A673 (cell line): ENCODE data around the gene FGFR1OP2. TPM values are rescaled to one million over a fixed set of nuclear protein-coding genes. Genes with fewer than 3 reads are reported as not detected.

Experiments used
- BruUV-seq: library from RNA; stranded (reverse); fragments of 400-500 nt; replicated peaks from 2 replicates; lab custom pipeline; 2021; lab: Mats Ljungman, UMichigan
- CTCF ChIA-PET: fragments of 300-600 bp; sonication (Branson Sonifier 250); formaldehyde crosslinking; loops from one replicate; lab custom pipeline; 2022; ENCODE audit warnings: antibody characterized with exemption; lab: Charles Lee
- POLR2A ChIA-PET: fragments of 300-600 bp; sonication (Branson Sonifier 250); formaldehyde crosslinking; loops from one replicate; lab custom pipeline; 2022; ENCODE audit warnings: antibody characterized with exemption; ENCODE audit not compliant: low non-redundant PET; lab: Charles Lee
- DNase-seq: peaks from one replicate; pipeline ENCODE4 v3.0.0-alpha.2; 2015; ENCODE audit warnings: low spot score
- H3K27ac ChIP-seq: fragments of 200-600 bp; sonication (generic); 2 replicates; pipeline ENCODE4 v1.5.1; 2016; ENCODE audit warnings: mixed run types, low read depth, mild to moderate bottlenecking, mixed read lengths, antibody characterized with exemption, low read length; ENCODE audit not compliant: poor library complexity, severe bottlenecking
- H3K27me3 ChIP-seq: fragments of 200-600 bp; sonication (generic); replicated peaks from 2 replicates; pipeline ENCODE4 v1.6.1; 2017; ENCODE audit warnings: mixed run types, low read depth, mild to moderate bottlenecking, mixed read lengths, antibody characterized with exemption, low read length; ENCODE audit not compliant: insufficient read depth, poor library complexity
- H3K36me3 ChIP-seq: fragments of 200-600 bp; sonication (generic); 2 replicates; pipeline ENCODE4 v1.6.1; 2016; ENCODE audit warnings: mixed run types, mild to moderate bottlenecking, mixed read lengths, antibody characterized with exemption, low read length; ENCODE audit not compliant: insufficient read depth, poor library complexity, severe bottlenecking
- H3K4me1 ChIP-seq: fragments of 200-600 bp; sonication (generic); 2 replicates; pipeline ENCODE4 v1.6.1; 2017; ENCODE audit warnings: mixed run types, mild to moderate bottlenecking, mixed read lengths, antibody characterized with exemption, low read length; ENCODE audit not compliant: insufficient read depth, poor library complexity, severe bottlenecking
- H3K4me3 ChIP-seq: fragments of 200-600 bp; sonication (generic); 2 replicates; pipeline ENCODE4 v1.5.1; 2016; ENCODE audit warnings: low read depth, mixed run types, mild to moderate bottlenecking, mixed read lengths, low read length; ENCODE audit not compliant: poor library complexity, severe bottlenecking
- H3K9me3 ChIP-seq: fragments of 200-600 bp; sonication (generic); 2 replicates; pipeline ENCODE4 v1.6.1; 2016; ENCODE audit warnings: mixed run types, low read depth, mild to moderate bottlenecking, mixed read lengths, antibody characterized with exemption, low read length; ENCODE audit not compliant: poor library complexity, severe bottlenecking
- CTCF ChIP-seq: fragments of 300-800, 200-600 bp; sonication (generic); conservative IDR thresholded peaks from 2 replicates; pipeline ENCODE4 v1.5.1; 2017; ENCODE audit warnings: low read depth, mild to moderate bottlenecking, antibody characterized with exemption, low read length, moderate library complexity, mixed read lengths
- EZH2 ChIP-seq: fragments of 200-600 bp; sonication (generic); IDR thresholded peaks from 2 replicates; pipeline ENCODE4 v1.6.1; 2017; ENCODE audit warnings: borderline replicate concordance, low read depth, mild to moderate bottlenecking, mixed read lengths, antibody characterized with exemption, low read length; ENCODE audit not compliant: poor library complexity, severe bottlenecking
- intact Hi-C: fragments of 100-400 bp; cut with micrococcal nuclease; formaldehyde crosslinking; loops from one replicate; pipeline ENCODE4 v1.10.0; 2022; ENCODE audit not compliant: unreplicated experiment
- total RNA-seq: library from RNA; stranded (reverse); gene quantifications from 2 replicates; pipeline ENCODE4 v1.2.3, GENCODE V29; 2021

FGFR1OP2 gene
- total RNA-seq, 1 experiment from 2014 or later: 40.3 TPM

DNA sequence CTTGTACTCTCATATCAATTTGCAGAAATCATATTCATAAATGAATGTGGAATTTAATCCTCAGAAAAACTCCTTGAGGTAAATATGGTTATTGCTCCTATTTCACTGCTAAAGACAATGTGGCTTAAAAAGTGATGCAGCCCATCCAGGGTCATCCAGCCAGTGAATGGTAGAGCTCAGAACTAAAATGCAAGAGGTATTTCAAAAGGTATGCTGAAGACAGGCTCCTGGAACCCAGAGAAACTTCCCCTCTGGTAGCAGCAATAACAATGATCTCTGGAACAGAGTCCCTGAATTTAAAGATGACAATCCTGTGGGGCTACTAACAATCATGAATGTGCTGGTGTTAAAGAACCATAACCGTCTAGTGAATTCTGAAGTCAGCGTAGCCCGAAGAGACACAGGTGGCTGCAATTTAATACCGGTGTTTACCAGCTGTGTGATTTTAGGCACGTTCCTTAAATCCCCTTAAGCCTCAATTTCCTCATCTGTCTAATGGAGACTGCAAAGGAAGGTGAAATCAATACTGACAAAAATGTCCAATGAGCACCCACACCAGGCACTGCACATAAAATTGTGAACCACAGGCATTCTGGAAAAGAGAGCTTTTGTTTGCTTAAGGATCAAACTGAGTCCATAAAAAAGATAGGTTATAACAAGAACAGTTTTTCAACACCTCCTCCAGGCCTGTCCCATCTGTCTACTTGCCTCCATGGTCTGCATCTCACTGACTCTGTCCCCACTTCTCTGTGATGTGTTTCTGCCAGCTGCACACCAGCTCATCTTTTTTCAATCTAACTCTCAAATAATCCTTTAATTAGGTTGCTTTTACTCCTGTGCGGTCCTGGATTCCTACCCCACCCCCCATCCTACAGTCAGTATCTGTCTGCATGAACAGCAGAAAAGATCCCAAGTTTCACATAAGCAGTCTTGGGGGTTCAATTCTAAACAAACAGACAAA, 65.4 kb downstream of the FGFR1OP2 start:
- Histone ChIP-seq H3K36me3 (no peaks in the 10 kb centered on the region), H3K9me3 (no peaks in the 10 kb centered on the region), H3K27me3 (no peaks in the 10 kb centered on the region), H3K27ac (peak overlapping the region; percentile 10), H3K4me3 (no peak overlapping the region), H3K4me1 (peaks cover 42% of the 10 kb centered on the region)
- POLR2A ChIA-PET: no interaction called here
- DNase-seq: peak; percentile 79
- no peak for TF ChIP-seq EZH2
- TF ChIP-seq CTCF: no peak
- CTCF ChIA-PET: interaction anchor here (0.6 to 0.9 kb wide), 2 partner anchors 12 to 22 kb away, joined by 3 to 7 read pairs; no protein-coding TSS in a partner anchor
- BruUV-seq: no TSS peak
- intact Hi-C loops: no loop called here

DNA sequence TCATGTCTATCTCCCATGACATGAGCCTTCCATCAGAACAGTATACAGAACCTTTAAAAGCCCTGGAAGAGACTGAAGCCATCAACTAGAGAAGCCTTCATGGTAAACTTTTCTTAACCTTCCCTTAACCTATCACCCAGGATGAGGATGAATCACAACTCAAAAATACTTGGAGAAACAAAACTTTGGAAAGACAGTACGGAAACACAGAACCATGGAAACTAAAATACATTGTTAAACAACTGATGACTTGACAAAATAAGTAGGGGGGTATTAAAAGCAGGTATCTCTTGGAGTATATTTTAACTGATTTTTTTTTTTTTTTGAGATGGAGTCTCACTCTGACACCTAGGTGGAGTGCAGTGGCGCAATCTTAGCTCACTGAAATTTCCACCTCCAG, 67.2 kb downstream of the FGFR1OP2 start:
- ChIA-PET CTCF (no interaction called here), POLR2A (no interaction called here)
- Histone ChIP-seq H3K36me3 (no peaks in the 10 kb centered on the region), H3K27me3 (no peaks in the 10 kb centered on the region), H3K27ac (no peak overlapping the region), H3K4me1 (peaks cover 42% of the 10 kb centered on the region), H3K9me3 (no peaks in the 10 kb centered on the region), H3K4me3 (no peak overlapping the region)
- no peak for TF ChIP-seq EZH2
- no peak for TF ChIP-seq CTCF
- no TSS peak for BruUV-seq
- intact Hi-C loops: no loop called here
- no peak for DNase-seq

DNA sequence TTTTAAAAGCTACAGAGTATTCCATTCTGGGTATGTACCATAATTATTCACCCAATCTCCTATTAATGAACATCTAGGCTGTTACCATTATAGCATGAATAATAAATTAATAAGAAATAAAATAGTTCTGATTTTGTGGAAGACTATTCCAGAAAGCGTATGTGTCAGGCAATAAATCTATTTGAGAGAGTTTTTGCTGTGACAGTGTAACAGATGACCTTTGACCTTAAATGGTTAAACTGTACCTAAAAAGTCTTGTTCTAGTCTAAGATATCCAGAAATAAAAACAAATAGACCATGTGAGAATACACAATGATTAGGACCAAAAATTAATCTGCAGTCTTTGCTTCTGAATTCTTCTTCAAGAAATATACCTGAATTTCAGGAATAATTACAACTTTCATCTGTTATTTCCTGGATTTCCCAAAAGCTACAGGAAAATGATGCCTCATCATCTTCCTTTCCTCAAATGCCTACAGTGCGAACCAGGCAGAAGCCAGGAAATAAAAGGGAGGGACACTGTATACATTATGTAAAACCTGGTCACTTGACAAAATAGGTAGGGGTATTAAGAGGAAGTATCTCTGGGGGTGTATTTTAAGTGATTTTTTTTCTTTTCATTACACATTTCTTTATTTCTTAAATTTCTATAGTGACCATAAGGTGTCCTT, 68.7 kb downstream of the FGFR1OP2 start:
- H3K27me3 ChIP-seq: no peaks in the 10 kb centered on the region
- no peak overlapping the region for H3K4me3 ChIP-seq
- CTCF ChIA-PET: no interaction called here
- no TSS peak for BruUV-seq
- H3K9me3 ChIP-seq: no peaks in the 10 kb centered on the region
- TF ChIP-seq CTCF (no peak), EZH2 (no peak)
- intact Hi-C loops: no loop called here
- H3K4me1 ChIP-seq: peaks cover 28% of the 10 kb centered on the region
- H3K27ac ChIP-seq: no peak overlapping the region
- no peaks in the 10 kb centered on the region for H3K36me3 ChIP-seq
- DNase-seq: no peak
- POLR2A ChIA-PET: no interaction called here
